ENCODE data around the gene CDH23.

- no peak for TF ChIP-seq CTCF (IDR thresholded peaks at IDR 0.05)
- TF ChIP-seq, protein P1, sequence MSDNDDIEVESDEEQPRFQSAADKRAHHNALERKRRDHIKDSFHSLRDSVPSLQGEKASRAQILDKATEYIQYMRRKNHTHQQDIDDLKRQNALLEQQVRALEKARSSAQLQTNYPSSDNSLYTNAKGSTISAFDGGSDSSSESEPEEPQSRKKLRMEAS (CRISPR knock-in tag; IDR thresholded peaks at IDR 0.05), result no peak
- no peak for TF ChIP-seq NR1H2 (CRISPR knock-in tag; IDR thresholded peaks at IDR 0.05)
- TF ChIP-seq ATF2 (CRISPR knock-in tag; IDR thresholded peaks at IDR 0.05; ENCODE audit: borderline replicate concordance, low read depth), result no peak
- TF ChIP-seq ETV6 (CRISPR knock-in tag; IDR thresholded peaks at IDR 0.05), result no peak
- TF ChIP-seq, protein P2, sequence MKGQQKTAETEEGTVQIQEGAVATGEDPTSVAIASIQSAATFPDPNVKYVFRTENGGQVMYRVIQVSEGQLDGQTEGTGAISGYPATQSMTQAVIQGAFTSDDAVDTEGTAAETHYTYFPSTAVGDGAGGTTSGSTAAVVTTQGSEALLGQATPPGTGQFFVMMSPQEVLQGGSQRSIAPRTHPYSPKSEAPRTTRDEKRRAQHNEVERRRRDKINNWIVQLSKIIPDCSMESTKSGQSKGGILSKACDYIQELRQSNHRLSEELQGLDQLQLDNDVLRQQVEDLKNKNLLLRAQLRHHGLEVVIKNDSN (CRISPR knock-in tag; IDR thresholded peaks at IDR 0.05), result no peak
- TF ChIP-seq CREB1 (CRISPR knock-in tag; IDR thresholded peaks at IDR 0.05), result no peak
- TF ChIP-seq, protein P3, sequence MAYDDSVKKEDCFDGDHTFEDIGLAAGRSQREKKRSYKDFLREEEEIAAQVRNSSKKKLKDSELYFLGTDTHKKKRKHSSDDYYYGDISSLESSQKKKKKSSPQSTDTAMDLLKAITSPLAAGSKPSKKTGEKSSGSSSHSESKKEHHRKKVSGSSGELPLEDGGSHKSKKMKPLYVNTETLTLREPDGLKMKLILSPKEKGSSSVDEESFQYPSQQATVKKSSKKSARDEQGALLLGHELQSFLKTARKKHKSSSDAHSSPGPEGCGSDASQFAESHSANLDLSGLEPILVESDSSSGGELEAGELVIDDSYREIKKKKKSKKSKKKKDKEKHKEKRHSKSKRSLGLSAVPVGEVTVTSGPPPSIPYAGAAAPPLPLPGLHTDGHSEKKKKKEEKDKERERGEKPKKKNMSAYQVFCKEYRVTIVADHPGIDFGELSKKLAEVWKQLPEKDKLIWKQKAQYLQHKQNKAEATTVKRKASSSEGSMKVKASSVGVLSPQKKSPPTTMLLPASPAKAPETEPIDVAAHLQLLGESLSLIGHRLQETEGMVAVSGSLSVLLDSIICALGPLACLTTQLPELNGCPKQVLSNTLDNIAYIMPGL (CRISPR knock-in tag; IDR thresholded peaks at IDR 0.05), result no peak
- no peak for TF ChIP-seq CREM (CRISPR knock-in tag; IDR thresholded peaks at IDR 0.05)
Observed at GRCh38 chr10:71368643-71369042, 28.1 kb upstream of the CDH23 start.

Data from WTC11 (cell line).